Panc1 (cell line): ENCODE measurements around the gene DRAXIN. TPM values are rescaled to one million over a fixed set of nuclear protein-coding genes. Genes with fewer than 3 reads are reported as not detected.

Source experiments
- ATAC-seq: fragments of 200-7000 bp; cut with Tn5 transposase; 2 replicates; pipeline ENCODE4 v1.9.1; 2020; ENCODE audit warnings: mild to moderate bottlenecking, moderate library complexity
- BruUV-seq: library from RNA; stranded (reverse); fragments of 400-500 nt; replicated peaks from 2 replicates; lab custom pipeline; 2021; lab: Mats Ljungman, UMichigan
- CTCF ChIA-PET: fragments of 300-600 bp; sonication (Branson Sonifier 250); formaldehyde crosslinking; loops from one replicate; lab custom pipeline; 2022; ENCODE audit warnings: antibody characterized with exemption; lab: Charles Lee
- POLR2A ChIA-PET: fragments of 300-600 bp; sonication (Branson Sonifier 250); formaldehyde crosslinking; loops from one replicate; lab custom pipeline; 2022; ENCODE audit warnings: antibody characterized with exemption; lab: Charles Lee
- DNase-seq: peaks from one replicate; pipeline ENCODE4 v3.0.0-alpha.2; 2010; ENCODE audit warnings: low read depth, low spot score
- H3K27ac ChIP-seq: 2 replicates; pipeline ENCODE4 v1.5.1; 2011; ENCODE audit warnings: mild to moderate bottlenecking, low read length, inconsistent platforms
- H3K27me3 ChIP-seq: fragments of 200-500 bp; sonication (Bioruptor generic); 2 replicates; pipeline ENCODE4 v1.6.0; 2014; ENCODE audit warnings: low read length, inconsistent platforms; ENCODE audit not compliant: control insufficient read depth, insufficient read depth
- H3K36me3 ChIP-seq: fragments of 200-500 bp; sonication (Bioruptor generic); 2 replicates; pipeline ENCODE4 v1.5.1; 2014; ENCODE audit warnings: inconsistent platforms, mild to moderate bottlenecking, low read length, moderate library complexity; ENCODE audit not compliant: control insufficient read depth, insufficient read depth
- H3K4me1 ChIP-seq: 2 replicates; pipeline ENCODE4 v1.5.1; 2011; ENCODE audit warnings: inconsistent platforms, mild to moderate bottlenecking, low read length, moderate library complexity; ENCODE audit not compliant: control insufficient read depth, insufficient read depth
- H3K4me3 ChIP-seq, 2 experiments: 2 replicates each; pipeline ENCODE4 v1.5.1; 2011 to 2012; ENCODE audit warnings: low read depth in 2 of 2, low read length in 2 of 2, mild to moderate bottlenecking in 2 of 2, inconsistent platforms in 1 of 2, moderate library complexity in 1 of 2
- H3K9me3 ChIP-seq: fragments of 200-500 bp; sonication (Bioruptor generic); 2 replicates; pipeline ENCODE4 v1.5.1; 2014; ENCODE audit warnings: low read depth, mild to moderate bottlenecking, inconsistent platforms, low read length, moderate library complexity; ENCODE audit not compliant: control insufficient read depth, insufficient read depth
- POLR2AphosphoS5 ChIP-seq: IDR thresholded peaks from 2 replicates; pipeline ENCODE4 v1.6.1; 2012; ENCODE audit warnings: mild to moderate bottlenecking, low read depth, low read length, moderate library complexity
- SIN3A ChIP-seq: IDR thresholded peaks from 2 replicates; pipeline ENCODE4 v1.6.1; 2012; ENCODE audit warnings: low read depth, mild to moderate bottlenecking, low read length, moderate library complexity, borderline replicate concordance; ENCODE audit not compliant: insufficient read depth
- TCF7L2 ChIP-seq: IDR thresholded peaks from 2 replicates; pipeline ENCODE4 v1.6.1; 2011; ENCODE audit warnings: mild to moderate bottlenecking, low read depth, low read length, inconsistent platforms
- in situ Hi-C: cut with HindIII; loops from 2 replicates; pipeline ENCODE4 v1.10.0; 2016; ENCODE audit warnings: low sequenced_read_pairs, low pct_unique_long_range_greater_than_20kb
- intact Hi-C: fragments of 100-400 bp; cut with micrococcal nuclease; formaldehyde crosslinking; loops from one replicate; pipeline ENCODE4 v1.10.0; 2022; ENCODE audit not compliant: unreplicated experiment
- total RNA-seq: library from RNA; stranded (reverse); gene quantifications from one replicate; pipeline ENCODE4 v1.2.1, GENCODE V29; 2021; ENCODE audit not compliant: unreplicated experiment
- TF ChIP-seq, protein P1 (sequence below): fragments of 450-650 bp; IDR thresholded peaks from 2 replicates; pipeline ENCODE4 v1.5.1; 2017; ENCODE audit warnings: mild to moderate bottlenecking
- TF ChIP-seq, protein P2 (sequence below), 2 experiments: IDR thresholded peaks; 2 replicates each; pipeline ENCODE4 v1.6.1; 2011 to 2012; ENCODE audit warnings: low read depth in 2 of 2, control low read depth in 1 of 2, low read length in 1 of 2, mild to moderate bottlenecking in 1 of 2, moderate library complexity in 1 of 2; ENCODE audit not compliant: insufficient read depth in 1 of 2

Gene DRAXIN
- total RNA-seq, 1 experiment from 2014 or later: 0.13 TPM

DNA sequence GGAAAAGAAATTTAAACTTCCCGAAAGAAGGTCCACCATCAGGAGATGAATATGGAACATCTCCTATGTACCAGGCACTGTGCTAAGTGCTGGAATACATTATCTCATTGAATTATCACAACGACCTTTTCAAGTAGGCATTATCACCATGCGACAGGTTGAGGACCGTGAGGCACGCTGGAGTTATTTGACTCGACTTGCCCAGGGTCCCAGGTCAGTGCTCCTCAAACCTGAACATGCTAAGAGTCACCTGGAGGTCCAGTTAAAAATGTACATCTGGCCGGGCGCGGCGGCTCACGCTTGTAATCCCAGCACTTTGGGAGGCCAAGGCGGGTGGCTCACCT, 28.5 kb downstream of the DRAXIN start:
- Histone ChIP-seq H3K27me3 (no peaks in the 10 kb centered on the region), H3K4me3 (peak overlapping the region in 1 of 2 experiments; percentile 33; a peak in 3 of 4 replicates), H3K4me1 (no peaks in the 10 kb centered on the region; the same call in 1 of the 2 replicates), H3K27ac (no peak overlapping the region), H3K9me3 (no peaks in the 10 kb centered on the region), H3K36me3 (no peaks in the 10 kb centered on the region)
- intact Hi-C loops: no loop called here
- TF ChIP-seq, protein P1, sequence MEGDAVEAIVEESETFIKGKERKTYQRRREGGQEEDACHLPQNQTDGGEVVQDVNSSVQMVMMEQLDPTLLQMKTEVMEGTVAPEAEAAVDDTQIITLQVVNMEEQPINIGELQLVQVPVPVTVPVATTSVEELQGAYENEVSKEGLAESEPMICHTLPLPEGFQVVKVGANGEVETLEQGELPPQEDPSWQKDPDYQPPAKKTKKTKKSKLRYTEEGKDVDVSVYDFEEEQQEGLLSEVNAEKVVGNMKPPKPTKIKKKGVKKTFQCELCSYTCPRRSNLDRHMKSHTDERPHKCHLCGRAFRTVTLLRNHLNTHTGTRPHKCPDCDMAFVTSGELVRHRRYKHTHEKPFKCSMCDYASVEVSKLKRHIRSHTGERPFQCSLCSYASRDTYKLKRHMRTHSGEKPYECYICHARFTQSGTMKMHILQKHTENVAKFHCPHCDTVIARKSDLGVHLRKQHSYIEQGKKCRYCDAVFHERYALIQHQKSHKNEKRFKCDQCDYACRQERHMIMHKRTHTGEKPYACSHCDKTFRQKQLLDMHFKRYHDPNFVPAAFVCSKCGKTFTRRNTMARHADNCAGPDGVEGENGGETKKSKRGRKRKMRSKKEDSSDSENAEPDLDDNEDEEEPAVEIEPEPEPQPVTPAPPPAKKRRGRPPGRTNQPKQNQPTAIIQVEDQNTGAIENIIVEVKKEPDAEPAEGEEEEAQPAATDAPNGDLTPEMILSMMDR: no peak
- TF ChIP-seq TCF7L2 (no peak), POLR2AphosphoS5 (no peak), SIN3A (no peak)
- TF ChIP-seq, protein P2, sequence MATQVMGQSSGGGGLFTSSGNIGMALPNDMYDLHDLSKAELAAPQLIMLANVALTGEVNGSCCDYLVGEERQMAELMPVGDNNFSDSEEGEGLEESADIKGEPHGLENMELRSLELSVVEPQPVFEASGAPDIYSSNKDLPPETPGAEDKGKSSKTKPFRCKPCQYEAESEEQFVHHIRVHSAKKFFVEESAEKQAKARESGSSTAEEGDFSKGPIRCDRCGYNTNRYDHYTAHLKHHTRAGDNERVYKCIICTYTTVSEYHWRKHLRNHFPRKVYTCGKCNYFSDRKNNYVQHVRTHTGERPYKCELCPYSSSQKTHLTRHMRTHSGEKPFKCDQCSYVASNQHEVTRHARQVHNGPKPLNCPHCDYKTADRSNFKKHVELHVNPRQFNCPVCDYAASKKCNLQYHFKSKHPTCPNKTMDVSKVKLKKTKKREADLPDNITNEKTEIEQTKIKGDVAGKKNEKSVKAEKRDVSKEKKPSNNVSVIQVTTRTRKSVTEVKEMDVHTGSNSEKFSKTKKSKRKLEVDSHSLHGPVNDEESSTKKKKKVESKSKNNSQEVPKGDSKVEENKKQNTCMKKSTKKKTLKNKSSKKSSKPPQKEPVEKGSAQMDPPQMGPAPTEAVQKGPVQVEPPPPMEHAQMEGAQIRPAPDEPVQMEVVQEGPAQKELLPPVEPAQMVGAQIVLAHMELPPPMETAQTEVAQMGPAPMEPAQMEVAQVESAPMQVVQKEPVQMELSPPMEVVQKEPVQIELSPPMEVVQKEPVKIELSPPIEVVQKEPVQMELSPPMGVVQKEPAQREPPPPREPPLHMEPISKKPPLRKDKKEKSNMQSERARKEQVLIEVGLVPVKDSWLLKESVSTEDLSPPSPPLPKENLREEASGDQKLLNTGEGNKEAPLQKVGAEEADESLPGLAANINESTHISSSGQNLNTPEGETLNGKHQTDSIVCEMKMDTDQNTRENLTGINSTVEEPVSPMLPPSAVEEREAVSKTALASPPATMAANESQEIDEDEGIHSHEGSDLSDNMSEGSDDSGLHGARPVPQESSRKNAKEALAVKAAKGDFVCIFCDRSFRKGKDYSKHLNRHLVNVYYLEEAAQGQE (IDR thresholded peaks at IDR 0.05; ENCODE audit: insufficient read depth in 1 of 2, low read depth in 2 of 2, low read length in 1 of 2): no peak
- DNase-seq (no peak), ATAC-seq (no peak)
- POLR2A ChIA-PET: no interaction called here
- in situ Hi-C loops: no loop called here
- BruUV-seq: no TSS peak
- CTCF ChIA-PET: interaction anchor here (0.6 to 1.3 kb wide), 4 partner anchors 49 to 74 kb away, joined by 3 to 10 read pairs (median 3); partner anchors contain the start of gene FBXO6

DNA sequence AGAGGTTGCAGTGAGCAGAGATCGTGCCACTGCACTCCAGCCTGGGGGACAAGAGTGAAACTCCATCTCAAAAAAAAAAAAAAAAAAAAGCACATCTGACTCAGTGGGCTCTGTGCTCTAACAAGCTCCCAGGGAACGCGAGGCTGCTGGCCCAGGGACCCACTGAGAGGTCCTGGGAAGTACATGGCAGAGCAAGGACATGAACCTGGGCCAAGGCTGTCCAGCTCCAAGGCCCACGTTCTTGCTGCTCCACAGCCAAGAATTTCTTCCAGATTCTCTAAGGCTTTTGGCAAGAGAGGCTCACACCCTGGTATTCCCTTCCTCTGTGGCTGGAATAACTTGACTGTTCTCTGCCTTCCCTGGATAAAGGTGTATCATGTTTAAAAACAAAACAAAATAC, 29.0 kb downstream of the DRAXIN start:
- no peak overlapping the region for H3K27ac ChIP-seq
- H3K4me3 ChIP-seq: no peak overlapping the region
- no peak for ATAC-seq
- in situ Hi-C loops: no loop called here
- H3K9me3 ChIP-seq: no peaks in the 10 kb centered on the region
- POLR2A ChIA-PET: no interaction called here
- BruUV-seq: no TSS peak
- CTCF ChIA-PET: interaction anchor here (1.0 to 1.3 kb wide), 3 partner anchors 48 to 75 kb away, joined by 3 to 10 read pairs (median 5); partner anchors contain the start of gene FBXO6
- no peaks in the 10 kb centered on the region for H3K27me3 ChIP-seq
- TF ChIP-seq TCF7L2: no peak
- TF ChIP-seq SIN3A: no peak
- TF ChIP-seq, protein P1: no peak
- TF ChIP-seq, protein P2 (IDR thresholded peaks at IDR 0.05; ENCODE audit: insufficient read depth in 1 of 2, low read depth in 2 of 2, low read length in 1 of 2): no peak
- no peak for TF ChIP-seq POLR2AphosphoS5
- H3K36me3 ChIP-seq: no peaks in the 10 kb centered on the region
- H3K4me1 ChIP-seq: no peaks in the 10 kb centered on the region; the same call in 1 of the 2 replicates
- DNase-seq: no peak
- intact Hi-C loops: no loop called here
